GM18511 (cell line): ENCODE data around the gene ZNF341.
"Not testable (repeated sequence)": the region's sequence is repeated elsewhere in the genome, so short reads cannot be mapped to it uniquely, and the experiment has no call there.

Source experiments
- ATAC-seq: cut with Tn5 transposase; IDR thresholded peaks from one replicate; pipeline ENCODE4 v1.9.1; 2021; ENCODE audit warnings: mild to moderate bottlenecking, moderate library complexity; ENCODE audit not compliant: unreplicated experiment

ZNF341 gene

DNA sequence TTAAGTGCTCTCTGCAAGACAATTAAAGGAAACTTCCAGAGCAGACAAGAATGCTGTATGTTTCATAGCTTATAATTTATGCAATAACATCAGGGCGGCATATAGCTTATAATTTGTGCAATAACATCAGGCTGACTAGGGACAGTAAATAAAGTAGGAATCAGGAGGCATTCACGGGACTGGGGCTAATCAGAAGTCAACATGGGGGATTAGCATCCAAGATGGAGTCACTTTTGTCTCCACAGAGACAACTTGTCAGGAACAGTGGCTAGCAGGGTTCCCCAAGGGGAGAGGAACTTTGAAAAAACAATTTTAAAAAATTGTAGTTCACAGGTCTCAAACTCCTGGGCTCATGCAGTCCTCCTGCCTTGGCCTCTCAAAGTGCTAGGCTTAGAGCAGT lies 3.3 kb upstream of the ZNF341 start:
- ATAC-seq, result no peak

DNA sequence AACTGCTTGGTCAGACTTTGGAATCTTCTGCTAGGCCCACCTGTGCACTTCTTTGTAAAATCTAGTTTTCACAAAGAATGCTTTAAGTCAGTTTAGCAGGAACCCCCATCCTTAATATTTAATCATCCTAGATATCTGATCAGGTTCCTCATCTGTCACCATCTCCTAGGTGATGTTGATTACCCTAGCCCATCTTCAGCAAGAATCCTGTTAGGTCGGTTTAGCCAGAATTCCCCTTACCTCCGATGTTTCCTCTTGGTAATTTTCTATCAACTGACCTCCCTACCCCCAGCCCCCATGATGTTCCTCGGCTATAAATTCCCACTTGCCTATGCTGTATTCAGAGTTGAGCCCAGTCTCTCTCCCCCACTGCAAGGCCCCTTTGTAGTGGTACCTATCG lies 2.7 kb upstream of the ZNF341 start:
- no peak for ATAC-seq

DNA sequence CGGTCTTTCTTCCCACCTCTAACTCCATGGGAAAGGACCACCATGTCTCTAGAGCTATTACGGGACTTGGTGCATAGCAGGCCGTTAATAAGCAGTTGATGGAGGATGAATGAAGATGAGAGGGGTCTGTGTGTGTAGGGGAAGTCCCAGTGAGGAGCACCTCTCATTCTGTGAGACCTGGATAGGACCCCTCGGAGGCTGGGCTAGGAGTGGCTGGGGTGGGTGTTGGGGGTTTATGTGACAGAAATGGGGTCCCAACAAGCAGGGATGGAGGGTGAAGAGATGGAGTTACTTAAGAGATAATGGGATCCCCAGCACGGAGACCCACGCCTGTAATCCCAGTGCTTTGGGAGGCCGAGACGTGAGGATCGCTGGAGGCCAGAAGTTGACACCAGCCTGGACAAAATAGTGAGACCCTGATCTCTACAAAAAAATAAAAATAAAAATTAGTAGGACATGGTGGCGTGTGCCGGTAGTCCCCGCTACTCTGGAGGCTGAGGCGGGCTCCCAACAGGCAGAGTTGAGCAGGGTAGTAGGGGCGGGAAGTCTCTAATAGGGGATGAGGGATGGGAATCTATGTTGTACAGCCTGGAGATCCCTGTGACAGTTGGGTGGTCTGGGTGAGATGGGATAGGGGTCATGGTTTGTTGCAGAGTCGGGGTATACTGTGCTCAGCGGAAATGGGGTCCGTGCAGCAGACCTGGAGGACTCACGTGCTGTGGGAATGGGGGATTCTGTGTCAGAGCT lies 677 bp upstream of the ZNF341 start:
- ATAC-seq, result no peak

DNA sequence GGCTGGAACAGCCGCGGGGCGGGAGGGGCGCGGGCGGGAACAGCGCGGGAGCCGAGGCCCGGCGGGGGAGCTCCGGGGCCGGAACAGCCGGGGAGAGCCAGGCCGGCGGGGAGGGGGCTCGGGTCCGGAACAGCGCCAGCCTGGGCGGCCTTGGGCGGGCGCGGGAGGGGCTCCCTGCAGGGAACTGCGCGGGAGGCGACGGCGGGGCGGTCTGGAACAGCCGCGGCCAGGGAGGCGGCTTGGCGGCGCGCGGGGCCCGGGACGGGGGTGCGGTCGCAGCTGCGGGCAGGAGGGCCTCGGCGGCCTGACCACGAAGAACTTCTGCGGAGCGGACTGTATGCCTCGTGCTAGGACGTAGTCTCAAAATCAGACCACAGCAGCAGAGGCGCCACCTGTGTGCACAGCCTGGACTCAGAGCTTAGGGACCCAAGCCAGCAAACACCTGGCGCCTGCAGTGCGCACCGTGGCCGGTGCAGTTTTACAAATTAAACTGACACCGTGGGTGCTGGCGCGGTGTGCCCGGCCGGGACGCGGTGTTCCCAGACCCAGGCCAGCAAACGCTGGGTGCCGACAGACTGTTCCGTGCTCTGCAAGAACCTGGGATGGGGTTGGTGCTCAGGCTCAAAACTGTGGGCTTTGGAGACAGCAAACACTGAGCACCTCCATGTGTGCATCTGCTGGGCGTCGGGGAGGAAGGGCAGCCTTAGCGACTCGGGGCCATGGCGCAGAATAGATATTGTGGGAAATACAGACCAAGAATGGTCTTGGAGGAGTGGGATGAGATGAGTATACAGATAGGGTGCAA lies 572 bp downstream of the ZNF341 start:
- ATAC-seq, result peak; percentile 69

DNA sequence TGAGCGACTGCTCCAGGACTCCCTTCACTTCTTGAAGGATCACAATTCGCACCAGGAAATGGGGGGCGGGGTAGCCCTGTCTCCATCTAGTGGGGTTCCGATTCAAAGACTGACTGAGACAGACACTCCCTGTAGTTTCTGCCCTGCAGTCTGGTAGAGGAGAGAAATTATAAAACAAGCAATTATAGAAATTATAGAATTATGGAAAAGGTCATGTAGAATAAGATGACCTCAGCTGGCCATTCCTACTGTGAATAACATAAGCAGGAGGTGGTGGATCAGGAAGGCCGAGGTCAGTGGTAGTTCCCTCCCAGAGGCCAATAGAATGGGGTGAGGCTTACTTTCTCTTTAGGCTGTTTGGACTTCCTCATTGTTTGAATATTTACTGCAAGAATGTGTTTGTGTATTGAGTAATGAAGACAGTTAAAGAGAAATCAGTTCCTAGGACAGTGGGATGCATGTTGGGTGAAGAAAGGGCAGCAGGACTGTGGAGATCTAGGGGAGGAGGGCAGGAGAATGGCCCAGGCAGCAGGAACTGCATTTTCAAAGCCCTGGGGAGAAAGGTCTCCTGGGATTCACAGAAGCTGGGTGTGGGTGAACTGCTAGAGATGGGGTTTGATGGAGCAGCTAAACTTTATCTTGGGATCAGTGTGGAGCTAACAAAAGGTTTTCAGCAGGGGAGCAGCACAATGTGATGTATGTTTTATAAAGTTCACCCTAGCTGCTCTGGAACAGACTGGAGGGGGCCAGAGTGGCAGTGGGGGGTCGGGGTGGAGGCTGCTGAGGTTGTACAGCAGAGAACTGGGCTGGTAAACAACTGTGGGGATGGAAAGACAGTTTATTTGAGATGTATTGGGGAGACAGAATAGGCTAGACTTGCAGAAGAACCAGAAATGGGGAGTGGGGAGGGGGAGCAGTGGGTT lies 2.1 kb downstream of the ZNF341 start:
- no peak for ATAC-seq

DNA sequence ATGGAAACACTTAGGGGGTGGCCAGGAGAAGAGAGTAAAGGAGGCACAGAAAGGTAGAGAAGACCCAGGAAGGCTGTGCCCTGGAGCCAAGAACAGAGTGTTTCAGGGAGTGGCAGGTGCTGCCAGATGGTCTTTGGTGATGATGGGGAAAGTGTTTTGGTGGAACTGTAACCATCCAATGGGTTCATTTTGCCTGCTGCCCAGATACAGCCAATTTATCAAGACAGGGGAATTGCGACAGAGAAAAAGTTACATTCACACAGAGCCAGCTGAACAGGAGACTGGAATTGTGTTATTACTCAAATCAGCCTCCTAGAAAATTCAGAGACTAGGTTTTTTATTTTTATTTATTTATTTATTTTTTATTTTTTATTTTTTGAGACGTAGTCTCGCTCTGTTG lies 5.2 kb downstream of the ZNF341 start:
- no peak for ATAC-seq

DNA sequence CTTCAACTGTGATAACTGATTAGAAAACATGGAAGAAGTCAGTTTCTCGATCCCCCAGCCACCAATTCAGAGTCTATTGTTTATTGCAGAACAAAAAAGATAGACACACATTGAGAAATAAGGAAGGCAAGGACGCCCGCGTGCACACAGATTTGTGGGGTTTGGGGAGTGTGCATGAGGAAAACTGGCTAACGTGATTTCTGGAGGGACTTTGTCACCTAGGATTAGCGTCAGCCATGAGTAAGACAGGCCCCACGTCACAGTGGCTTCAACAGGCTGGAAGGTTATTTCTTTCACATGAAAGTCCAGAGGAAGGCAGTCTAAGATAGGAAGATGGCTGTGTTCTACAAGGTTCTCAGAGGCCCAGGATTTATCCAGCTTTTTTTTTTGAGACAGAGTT lies 7.7 kb downstream of the ZNF341 start:
- no peak for ATAC-seq

DNA sequence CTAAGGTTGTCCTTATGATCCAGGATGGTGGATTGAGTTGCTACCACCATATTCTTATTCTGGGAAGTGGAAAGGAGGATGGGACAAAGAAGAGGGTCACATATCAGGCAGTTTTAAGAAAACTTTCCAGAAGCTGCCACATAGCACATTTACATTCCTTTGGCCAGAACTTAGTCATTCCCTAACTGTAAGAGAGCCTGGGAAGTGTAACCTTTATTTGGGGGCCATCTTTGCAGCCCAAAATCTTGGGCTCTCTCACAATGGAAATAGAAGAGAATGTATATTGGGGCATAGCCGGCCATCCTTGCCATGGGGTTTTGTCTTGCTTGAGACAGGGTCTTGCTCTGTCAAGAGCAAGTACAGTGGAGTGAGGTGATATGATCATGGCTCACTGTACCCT lies 8.4 kb downstream of the ZNF341 start:
- no peak for ATAC-seq

DNA sequence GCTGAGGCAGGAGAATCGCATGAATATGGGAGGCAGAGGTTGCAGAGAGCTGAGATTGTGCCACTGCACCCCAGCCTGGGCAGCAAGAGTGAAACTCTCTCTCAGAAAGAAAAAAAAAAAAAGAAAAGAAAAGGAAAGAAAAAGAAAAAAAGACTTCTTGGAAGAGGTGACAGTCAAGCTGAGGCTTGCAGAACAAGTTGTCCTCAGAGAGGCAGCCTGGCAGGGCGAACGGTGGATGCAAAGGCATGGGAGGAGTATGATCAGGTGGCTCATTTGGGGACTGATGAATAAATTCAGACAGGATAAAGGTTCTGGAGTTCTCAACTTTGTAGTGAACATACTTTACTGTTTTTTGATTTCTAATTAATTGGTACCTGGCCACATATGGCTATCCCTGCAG lies 12.4 kb downstream of the ZNF341 start:
- no peak for ATAC-seq

DNA sequence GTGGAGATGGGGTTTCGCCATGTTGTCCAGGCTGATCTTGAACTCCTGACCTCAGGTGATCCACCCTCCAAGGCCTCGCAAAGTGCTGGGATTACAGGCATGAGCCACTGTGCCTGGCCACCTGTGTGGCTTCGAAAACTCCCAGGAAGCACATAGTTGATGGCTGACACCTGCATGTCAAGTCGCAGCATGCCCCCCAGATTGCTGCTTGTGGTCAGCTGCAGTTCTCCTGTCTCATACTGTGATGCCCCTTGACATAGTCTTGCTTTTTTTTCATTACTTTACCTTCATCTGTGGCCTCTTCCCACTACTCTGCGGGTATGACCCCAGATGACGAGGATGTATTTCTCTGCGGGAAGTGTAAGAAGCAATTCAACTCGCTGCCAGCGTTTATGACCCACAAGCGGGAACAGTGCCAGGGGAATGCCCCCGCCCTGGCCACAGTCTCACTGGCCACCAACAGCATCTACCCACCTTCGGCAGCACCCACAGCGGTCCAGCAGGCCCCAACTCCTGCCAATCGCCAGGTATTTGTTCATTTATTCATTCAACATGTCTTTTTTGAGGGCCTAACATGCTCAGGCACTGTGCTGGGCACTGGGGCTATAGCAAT lies 13.1 kb downstream of the ZNF341 start:
- no peak for ATAC-seq

DNA sequence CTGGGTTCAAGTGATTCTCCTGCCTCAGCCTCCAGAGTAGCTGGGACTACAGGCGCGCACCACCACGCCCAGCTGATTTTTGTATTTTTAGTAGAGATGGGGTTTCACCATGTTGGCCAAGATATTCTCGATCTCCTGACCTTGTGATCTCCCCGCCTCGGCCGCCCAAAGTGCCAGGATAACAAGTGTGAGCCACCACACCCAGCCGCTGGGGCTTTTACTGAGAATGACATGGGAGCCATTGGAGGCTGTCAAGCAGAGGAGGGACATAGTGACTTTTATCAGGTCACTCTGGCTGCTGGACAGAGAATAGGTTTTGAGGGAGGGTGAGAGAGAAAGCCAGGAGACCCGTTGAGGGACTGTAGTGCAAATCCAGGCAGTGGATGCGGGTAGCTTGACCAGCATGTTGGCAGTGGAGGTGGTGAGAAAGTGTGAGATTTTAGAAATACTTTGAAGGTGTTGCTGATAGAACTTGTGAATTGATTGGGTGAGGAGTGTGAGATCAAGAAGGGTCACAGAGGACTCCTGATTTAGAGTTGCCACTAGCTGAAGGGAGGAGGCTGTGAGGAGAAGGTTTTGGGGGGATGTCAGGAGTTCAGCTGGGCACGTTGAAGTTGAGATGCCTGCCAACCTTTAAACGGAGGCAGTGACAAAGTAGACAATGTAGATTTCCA lies 14.7 kb downstream of the ZNF341 start:
- no peak for ATAC-seq

DNA sequence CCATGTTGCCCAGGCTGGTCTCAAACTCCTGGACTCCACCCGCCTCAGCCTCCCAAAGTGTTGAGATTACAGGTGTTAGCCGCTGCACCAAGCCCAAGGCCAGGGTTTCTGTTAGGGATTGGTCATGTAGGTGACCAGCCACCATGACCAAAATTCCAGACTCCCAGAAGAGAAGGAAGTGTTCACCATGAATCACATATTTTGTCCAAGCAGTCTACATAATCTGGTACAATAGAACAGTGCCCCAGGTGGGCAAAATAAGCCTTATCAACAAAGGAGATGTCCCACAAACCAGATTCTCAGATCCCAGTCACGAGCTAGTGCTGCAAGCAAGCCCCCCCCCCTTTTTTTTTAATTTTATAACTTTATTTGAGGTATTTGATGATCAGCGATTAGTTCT lies 20.0 kb downstream of the ZNF341 start:
- no peak for ATAC-seq

DNA sequence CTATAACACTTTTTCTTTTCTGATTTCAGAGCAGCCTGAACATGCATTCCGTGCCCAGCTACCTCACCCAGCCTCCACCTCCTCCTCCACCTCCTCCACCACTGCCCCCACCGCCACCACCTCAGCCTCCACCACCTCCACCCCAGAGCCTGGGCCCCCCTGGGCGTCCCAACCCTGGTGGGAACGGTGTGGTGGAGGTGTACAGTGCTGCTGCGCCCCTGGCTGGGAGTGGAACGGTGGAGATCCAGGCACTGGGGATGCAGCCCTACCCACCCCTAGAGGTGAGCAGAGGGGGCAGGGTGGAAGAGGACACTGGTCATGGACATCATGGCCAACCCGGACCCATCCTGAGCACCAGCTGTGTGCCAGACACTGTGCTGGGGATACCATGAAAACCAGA lies 21.3 kb downstream of the ZNF341 start:
- ATAC-seq, result no peak

DNA sequence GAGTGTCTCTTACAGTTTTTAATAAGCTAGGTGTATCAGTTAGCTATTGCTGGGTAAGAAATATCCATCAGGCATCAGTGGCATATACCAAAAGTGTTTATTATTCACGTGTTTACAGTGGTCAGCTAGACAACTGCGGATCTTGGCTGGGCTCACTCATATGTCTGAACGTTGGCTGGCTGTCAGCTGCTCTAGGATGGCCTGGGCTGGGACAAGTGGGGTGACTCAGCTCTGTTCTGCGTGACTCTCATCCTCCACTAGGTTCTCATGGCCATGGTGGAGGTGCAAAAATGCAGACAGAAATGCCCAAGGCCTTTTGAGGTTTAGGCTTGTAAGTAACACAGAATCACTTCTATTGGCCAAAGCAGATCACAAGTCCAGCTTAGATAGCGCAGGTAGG lies 22.0 kb downstream of the ZNF341 start:
- ATAC-seq, result no peak

DNA sequence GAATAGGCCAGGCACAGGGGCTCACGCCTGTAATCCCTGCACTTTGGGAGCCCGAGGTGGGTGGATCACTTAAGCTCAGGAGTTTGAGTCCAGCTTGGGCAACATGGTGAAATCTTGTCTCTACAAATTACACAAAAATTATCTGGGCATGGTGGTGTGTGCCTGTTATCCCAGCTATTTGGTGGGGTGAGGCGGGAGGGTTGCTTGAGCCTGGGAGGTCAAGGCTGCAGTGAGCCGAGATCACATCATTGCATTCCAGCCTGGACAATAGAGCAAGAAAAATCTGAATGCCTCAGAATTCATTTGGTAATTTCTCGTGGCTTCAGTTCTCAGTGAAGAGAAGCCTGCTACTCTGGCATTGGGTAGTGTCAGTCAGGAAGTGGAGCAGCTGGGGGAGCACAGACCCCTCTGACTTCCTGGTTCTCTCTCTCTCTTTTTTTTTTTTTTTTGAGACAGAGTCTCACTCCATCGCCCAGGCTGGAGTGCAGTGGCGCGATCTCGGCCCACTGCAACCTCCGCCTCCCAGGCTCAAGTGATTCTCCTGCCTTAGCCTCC lies 24.2 kb downstream of the ZNF341 start:
- ATAC-seq, result not testable (repeated sequence)

DNA sequence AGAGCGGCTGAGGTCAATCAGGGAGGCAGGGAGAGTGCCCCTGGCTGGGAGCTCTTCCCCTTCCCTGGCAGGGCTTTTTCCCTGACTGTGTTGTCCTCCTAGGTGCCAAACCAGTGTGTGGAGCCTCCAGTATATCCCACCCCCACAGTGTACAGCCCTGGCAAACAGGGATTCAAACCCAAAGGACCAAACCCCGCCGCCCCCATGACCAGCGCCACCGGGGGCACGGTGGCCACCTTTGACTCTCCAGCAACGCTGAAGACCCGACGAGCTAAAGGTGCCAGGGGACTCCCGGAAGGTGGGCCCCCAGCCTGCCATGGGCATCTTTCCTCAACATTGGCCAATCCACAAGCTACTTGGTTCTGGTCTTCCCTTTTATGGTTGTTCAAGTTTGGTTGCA lies 25.2 kb downstream of the ZNF341 start:
- no peak for ATAC-seq

DNA sequence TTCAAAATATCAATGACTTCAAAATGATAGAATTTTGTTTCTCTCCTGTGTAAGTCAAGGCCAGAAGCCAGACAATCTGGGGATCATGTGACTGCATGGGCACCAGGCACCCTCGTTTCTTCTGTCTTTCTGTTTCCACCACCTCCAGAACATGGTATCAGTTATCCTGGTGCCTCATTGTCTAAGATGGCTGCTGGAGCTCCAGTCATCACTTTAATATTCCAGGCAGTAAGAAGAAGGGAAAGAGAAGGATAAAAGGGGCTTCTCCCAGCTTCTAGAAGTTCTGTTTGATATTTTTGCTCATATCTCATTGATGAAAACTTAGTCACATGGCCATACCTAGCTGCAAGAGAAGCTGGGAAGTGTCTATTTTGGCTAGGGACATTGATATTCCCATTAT lies 25.7 kb downstream of the ZNF341 start:
- ATAC-seq, result no peak

DNA sequence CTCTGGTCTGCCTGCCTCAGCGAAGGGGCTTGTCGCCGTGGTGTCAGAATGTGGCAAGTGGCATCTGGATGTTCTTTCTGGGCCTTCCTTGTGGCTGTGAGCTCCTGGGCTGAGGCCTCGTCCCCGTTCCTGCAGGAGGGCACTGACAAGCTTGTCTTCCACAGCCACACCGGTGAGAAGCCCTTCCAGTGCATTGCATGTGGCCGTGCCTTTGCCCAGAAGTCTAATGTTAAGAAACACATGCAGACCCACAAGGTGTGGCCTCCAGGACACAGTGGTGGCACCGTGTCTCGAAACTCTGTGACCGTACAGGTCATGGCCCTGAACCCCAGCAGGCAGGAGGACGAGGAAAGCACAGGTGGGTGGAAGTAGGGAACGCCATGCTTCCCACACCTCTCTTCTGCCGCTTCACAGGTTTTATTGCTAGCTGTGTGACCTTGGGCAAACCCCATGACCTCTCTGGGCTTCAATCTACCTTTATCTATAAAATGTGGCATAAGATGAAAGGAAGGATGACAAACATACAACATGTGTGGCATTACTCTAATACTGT lies 30.0 kb downstream of the ZNF341 start:
- no peak for ATAC-seq

DNA sequence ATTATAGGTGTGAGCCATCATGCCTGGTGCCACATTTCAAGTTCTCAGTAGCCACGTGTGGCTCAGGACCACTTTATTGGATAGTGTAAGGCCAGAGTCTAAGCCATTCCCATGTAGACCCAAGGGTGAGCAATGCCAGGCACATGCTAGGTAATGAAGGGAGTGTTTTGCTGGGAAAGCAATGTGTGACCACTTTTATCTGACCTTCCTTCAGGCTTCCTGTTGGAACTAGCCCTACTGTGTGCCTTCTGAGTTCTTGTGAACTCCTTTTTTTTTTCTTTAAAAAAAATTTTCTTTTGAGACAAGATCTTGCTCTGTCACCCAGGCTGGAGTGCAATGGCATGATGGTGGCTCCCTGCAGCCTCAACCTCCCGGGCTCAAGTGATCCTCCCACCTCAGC lies 33.3 kb downstream of the ZNF341 start:
- no peak for ATAC-seq

DNA sequence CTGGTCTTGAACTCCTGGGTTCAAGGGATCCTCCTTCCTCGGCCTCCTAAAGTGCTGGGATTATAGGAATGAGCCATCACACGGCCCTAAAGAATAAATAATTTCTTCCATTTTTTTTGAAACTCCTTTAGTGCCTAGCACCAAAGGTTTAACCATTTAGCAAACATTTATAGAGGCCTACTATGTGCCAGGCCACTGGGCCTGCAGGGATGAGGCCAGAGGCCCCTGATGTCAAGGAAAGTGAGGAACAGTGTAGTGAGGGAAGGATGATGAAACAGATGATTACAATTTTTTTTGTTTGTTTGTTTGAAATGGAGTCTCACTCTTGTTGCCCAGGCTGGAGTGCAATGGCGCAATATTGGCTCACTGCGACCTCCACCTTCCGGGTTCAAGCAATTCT lies 33.8 kb downstream of the ZNF341 start:
- ATAC-seq, result no peak
